HEK293 (cell line): ENCODE results near the gene TSHR.

ENCODE experiments used
- KLF1 ChIP-seq: fragments of 450-650 bp; formaldehyde crosslinking; IDR thresholded peaks from 2 replicates; pipeline ENCODE4 v1.5.1; 2016; ENCODE audit warnings: missing biosample characterization, missing genetic modification characterization
- MZF1 ChIP-seq: fragments of 450-650 bp; formaldehyde crosslinking; IDR thresholded peaks from 2 replicates; pipeline ENCODE4 v1.5.1; 2017; ENCODE audit warnings: missing biosample characterization, missing genetic modification characterization, borderline replicate concordance
- REST ChIP-seq: fragments of 450-650 bp; formaldehyde crosslinking; IDR thresholded peaks from 2 replicates; pipeline ENCODE4 v1.5.1; 2016; ENCODE audit warnings: missing biosample characterization, missing genetic modification characterization
- TRIM28 ChIP-seq: IDR thresholded peaks from 2 replicates; pipeline ENCODE4 v1.6.1; 2011; ENCODE audit warnings: low read length, control low read depth, borderline replicate concordance
- ZBTB44 ChIP-seq: fragments of 450-650 bp; IDR thresholded peaks from 2 replicates; pipeline ENCODE4 v1.5.1; 2018; ENCODE audit warnings: missing biosample characterization, mild to moderate bottlenecking, missing genetic modification characterization
- ZFP37 ChIP-seq: fragments of 450-650 bp; formaldehyde crosslinking; IDR thresholded peaks from 2 replicates; pipeline ENCODE4 v1.5.1; 2016; ENCODE audit warnings: missing biosample characterization, missing genetic modification characterization
- ZNF155 ChIP-seq: fragments of 450-650 bp; formaldehyde crosslinking; IDR thresholded peaks from 2 replicates; pipeline ENCODE4 v1.5.1; 2016; ENCODE audit warnings: missing biosample characterization, missing genetic modification characterization
- ZNF335 ChIP-seq: fragments of 450-650 bp; formaldehyde crosslinking; conservative IDR thresholded peaks from 2 replicates; pipeline ENCODE4 v1.5.1; 2016; ENCODE audit warnings: missing biosample characterization, missing genetic modification characterization
- ZNF560 ChIP-seq: fragments of 450-650 bp; formaldehyde crosslinking; IDR thresholded peaks from 2 replicates; pipeline ENCODE4 v1.5.1; 2017; ENCODE audit warnings: missing biosample characterization, missing genetic modification characterization, borderline replicate concordance
- ZNF624 ChIP-seq: fragments of 450-650 bp; formaldehyde crosslinking; IDR thresholded peaks from 2 replicates; pipeline ENCODE4 v1.5.1; 2017; ENCODE audit warnings: missing biosample characterization, missing genetic modification characterization
- ZNF837 ChIP-seq: fragments of 450-650 bp; formaldehyde crosslinking; IDR thresholded peaks from 2 replicates; pipeline ENCODE4 v1.5.1; 2016; ENCODE audit warnings: missing biosample characterization, missing genetic modification characterization
- TF ChIP-seq, protein P1 (sequence below): fragments of 450-650 bp; formaldehyde crosslinking; IDR thresholded peaks from 2 replicates; pipeline ENCODE4 v1.5.1; 2016; ENCODE audit warnings: missing biosample characterization, missing genetic modification characterization
- TF ChIP-seq, protein P2 (sequence below): fragments of 450-650 bp; formaldehyde crosslinking; conservative IDR thresholded peaks from 2 replicates; pipeline ENCODE4 v1.5.1; 2016; ENCODE audit warnings: low read depth, missing biosample characterization, missing genetic modification characterization
- TF ChIP-seq, protein P3 (sequence below): fragments of 450-650 bp; formaldehyde crosslinking; IDR thresholded peaks from 2 replicates; pipeline ENCODE4 v1.5.1; 2016; ENCODE audit warnings: missing biosample characterization, missing genetic modification characterization

DNA sequence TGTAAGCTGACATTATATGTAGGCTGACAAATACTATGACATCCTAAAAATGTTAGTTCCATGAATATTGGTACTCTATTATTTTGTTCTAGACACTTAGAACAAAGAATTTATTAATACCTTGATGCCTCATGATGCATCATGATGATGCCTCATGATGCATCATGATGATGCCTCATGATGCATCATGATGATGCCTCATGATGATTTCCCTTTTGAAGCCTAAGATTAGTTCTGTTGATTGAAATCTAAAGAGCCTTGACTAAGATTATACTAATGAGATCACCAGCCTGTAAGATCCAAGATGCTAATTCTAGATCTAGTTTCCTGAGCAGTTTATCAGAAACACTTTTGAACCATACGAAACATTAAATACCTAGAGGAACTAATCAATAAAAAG, 9.2 kb upstream of the TSHR start:
- TF ChIP-seq, protein P1, sequence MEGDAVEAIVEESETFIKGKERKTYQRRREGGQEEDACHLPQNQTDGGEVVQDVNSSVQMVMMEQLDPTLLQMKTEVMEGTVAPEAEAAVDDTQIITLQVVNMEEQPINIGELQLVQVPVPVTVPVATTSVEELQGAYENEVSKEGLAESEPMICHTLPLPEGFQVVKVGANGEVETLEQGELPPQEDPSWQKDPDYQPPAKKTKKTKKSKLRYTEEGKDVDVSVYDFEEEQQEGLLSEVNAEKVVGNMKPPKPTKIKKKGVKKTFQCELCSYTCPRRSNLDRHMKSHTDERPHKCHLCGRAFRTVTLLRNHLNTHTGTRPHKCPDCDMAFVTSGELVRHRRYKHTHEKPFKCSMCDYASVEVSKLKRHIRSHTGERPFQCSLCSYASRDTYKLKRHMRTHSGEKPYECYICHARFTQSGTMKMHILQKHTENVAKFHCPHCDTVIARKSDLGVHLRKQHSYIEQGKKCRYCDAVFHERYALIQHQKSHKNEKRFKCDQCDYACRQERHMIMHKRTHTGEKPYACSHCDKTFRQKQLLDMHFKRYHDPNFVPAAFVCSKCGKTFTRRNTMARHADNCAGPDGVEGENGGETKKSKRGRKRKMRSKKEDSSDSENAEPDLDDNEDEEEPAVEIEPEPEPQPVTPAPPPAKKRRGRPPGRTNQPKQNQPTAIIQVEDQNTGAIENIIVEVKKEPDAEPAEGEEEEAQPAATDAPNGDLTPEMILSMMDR (tag by site-specific recombination): no peak
- no peak for TF ChIP-seq ZNF624 (tag by site-specific recombination)
- no peak for TF ChIP-seq TRIM28
- TF ChIP-seq ZNF155 (tag by site-specific recombination): no peak
- no peak for TF ChIP-seq MZF1
- TF ChIP-seq ZNF837 (tag by site-specific recombination): no peak
- TF ChIP-seq ZNF335: no peak
- TF ChIP-seq, protein P2, sequence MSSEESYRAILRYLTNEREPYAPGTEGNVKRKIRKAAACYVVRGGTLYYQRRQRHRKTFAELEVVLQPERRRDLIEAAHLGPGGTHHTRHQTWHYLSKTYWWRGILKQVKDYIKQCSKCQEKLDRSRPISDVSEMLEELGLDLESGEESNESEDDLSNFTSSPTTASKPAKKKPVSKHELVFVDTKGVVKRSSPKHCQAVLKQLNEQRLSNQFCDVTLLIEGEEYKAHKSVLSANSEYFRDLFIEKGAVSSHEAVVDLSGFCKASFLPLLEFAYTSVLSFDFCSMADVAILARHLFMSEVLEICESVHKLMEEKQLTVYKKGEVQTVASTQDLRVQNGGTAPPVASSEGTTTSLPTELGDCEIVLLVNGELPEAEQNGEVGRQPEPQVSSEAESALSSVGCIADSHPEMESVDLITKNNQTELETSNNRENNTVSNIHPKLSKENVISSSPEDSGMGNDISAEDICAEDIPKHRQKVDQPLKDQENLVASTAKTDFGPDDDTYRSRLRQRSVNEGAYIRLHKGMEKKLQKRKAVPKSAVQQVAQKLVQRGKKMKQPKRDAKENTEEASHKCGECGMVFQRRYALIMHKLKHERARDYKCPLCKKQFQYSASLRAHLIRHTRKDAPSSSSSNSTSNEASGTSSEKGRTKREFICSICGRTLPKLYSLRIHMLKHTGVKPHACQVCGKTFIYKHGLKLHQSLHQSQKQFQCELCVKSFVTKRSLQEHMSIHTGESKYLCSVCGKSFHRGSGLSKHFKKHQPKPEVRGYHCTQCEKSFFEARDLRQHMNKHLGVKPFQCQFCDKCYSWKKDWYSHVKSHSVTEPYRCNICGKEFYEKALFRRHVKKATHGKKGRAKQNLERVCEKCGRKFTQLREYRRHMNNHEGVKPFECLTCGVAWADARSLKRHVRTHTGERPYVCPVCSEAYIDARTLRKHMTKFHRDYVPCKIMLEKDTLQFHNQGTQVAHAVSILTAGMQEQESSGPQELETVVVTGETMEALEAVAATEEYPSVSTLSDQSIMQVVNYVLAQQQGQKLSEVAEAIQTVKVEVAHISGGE (tag by site-specific recombination): no peak
- TF ChIP-seq ZFP37 (tag by site-specific recombination): no peak
- TF ChIP-seq ZBTB44 (tag by site-specific recombination): no peak
- TF ChIP-seq, protein P3, sequence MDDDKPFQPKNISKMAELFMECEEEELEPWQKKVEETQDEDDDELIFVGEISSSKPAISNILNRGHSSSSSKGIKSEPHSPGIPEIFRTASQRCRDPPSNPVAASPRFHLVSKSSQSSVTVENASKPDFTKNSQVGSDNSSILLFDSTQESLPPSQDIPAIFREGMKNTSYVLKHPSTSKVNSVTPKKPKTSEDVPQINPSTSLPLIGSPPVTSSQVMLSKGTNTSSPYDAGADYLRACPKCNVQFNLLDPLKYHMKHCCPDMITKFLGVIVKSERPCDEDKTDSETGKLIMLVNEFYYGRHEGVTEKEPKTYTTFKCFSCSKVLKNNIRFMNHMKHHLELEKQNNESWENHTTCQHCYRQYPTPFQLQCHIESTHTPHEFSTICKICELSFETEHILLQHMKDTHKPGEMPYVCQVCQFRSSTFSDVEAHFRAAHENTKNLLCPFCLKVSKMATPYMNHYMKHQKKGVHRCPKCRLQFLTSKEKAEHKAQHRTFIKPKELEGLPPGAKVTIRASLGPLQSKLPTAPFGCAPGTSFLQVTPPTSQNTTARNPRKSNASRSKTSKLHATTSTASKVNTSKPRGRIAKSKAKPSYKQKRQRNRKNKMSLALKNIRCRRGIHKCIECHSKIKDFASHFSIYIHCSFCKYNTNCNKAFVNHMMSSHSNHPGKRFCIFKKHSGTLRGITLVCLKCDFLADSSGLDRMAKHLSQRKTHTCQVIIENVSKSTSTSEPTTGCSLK (tag by site-specific recombination): no peak
- TF ChIP-seq REST (tag by site-specific recombination): no peak
- TF ChIP-seq ZNF560 (tag by site-specific recombination): no peak
- TF ChIP-seq KLF1 (tag by site-specific recombination): no peak
